Stomach (tissue), 4 donors: ENCODE measurements around the gene C19orf33.

Source experiments
- CTCF ChIP-seq, 7 experiments: fragments of 450-650 bp in 4 of 7; fragments of 200-600 bp in 3 of 7; sonication (generic) in 3 of 7; IDR thresholded peaks; one replicate each; pipeline ENCODE4 v1.5.1; 2016 to 2019; ENCODE audit warnings: antibody characterized with exemption in 7 of 7, control low read depth in 2 of 7, mild to moderate bottlenecking in 1 of 7
- EP300 ChIP-seq: sonication (generic); formaldehyde crosslinking; IDR thresholded peaks from one replicate; pipeline ENCODE4 v1.6.1; 2017; ENCODE audit warnings: antibody characterized with exemption
- POLR2A ChIP-seq, 4 donors: fragments of 450-650 bp; IDR thresholded peaks; one replicate each; pipeline ENCODE4 v1.6.1; 2016; ENCODE audit warnings: antibody characterized with exemption in 4 of 4, control low read depth in 2 of 4, mild to moderate bottlenecking in 1 of 4, moderate library complexity in 1 of 4
- POLR2AphosphoS5 ChIP-seq, 3 donors: sonication (generic); formaldehyde crosslinking; IDR thresholded peaks; one replicate each; pipeline ENCODE4 v1.6.1; 2016; ENCODE audit warnings: antibody characterized with exemption in 3 of 3

DNA sequence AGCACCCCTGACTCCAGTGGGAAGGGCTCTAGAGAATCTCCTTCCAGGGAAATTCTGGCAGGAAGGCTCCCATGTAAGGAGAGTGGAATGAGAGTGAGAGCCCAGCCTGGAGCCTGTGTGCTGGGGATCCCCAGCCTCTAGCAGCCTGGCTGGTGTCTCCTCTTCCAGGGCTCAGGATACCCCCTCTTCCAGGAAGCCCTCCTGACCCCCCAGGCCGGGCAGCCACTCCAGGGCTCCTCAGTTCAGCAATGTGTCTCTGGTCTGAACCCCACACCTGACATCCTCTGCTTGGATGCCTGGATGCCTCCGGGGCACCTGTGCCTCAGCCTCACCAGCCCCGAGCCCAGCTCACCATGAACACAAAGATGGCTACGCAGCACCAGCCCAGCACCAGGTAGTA is 3.0 kb downstream of the C19orf33 start:
- TF ChIP-seq CTCF (IDR thresholded peaks at IDR 0.05) (no peak), POLR2AphosphoS5 (IDR thresholded peaks at IDR 0.05) (no peak), EP300 (no peak), POLR2A (IDR thresholded peaks at IDR 0.05) (no peak)
